MM.1S (cell line): ENCODE data around the gene C2CD4B.

Experiments used
- DNase-seq: peaks from one replicate; pipeline ENCODE4 v3.0.0-alpha.2; 2015
- H2AFZ ChIP-seq: fragments of 300-600 bp; sonication (generic); 2 replicates; pipeline ENCODE4 v1.6.0; 2016; ENCODE audit warnings: antibody characterized with exemption, low read length
- H3F3A ChIP-seq: fragments of 300-600 bp; sonication (generic); 2 replicates; pipeline ENCODE4 v1.6.1; 2016; ENCODE audit warnings: mild to moderate bottlenecking, antibody characterized with exemption, low read length, moderate library complexity, mixed read lengths; ENCODE audit not compliant: insufficient read depth
- H3K27ac ChIP-seq: fragments of 300-600 bp; sonication (generic); 2 replicates; pipeline ENCODE4 v1.5.1; 2016; ENCODE audit warnings: mild to moderate bottlenecking, low read length
- H3K27me3 ChIP-seq: fragments of 300-600 bp; sonication (generic); replicated peaks from 2 replicates; pipeline ENCODE4 v1.6.0; 2016; ENCODE audit warnings: low read length; ENCODE audit not compliant: insufficient read depth
- H3K36me3 ChIP-seq: fragments of 300-600 bp; sonication (generic); replicated peaks from 2 replicates; pipeline ENCODE4 v1.6.1; 2016; ENCODE audit warnings: mild to moderate bottlenecking, low read length, mixed read lengths; ENCODE audit not compliant: insufficient read depth
- H3K4me1 ChIP-seq: fragments of 300-600 bp; sonication (generic); 2 replicates; pipeline ENCODE4 v1.6.1; 2016; ENCODE audit warnings: low read length, mixed read lengths
- H3K4me2 ChIP-seq: fragments of 300-600 bp; sonication (generic); 2 replicates; pipeline ENCODE4 v1.6.0; 2016; ENCODE audit warnings: low read depth, low read length
- H3K4me3 ChIP-seq: fragments of 300-600 bp; sonication (generic); 2 replicates; pipeline ENCODE4 v1.5.1; 2016; ENCODE audit warnings: low read length, mixed read lengths
- H3K79me2 ChIP-seq: fragments of 300-600 bp; sonication (generic); 2 replicates; pipeline ENCODE4 v1.6.1; 2016; ENCODE audit warnings: mixed run types, low read length, mixed read lengths
- H3K9ac ChIP-seq: fragments of 300-600 bp; sonication (generic); 2 replicates; pipeline ENCODE4 v1.6.1; 2016; ENCODE audit warnings: low read length, mixed read lengths
- H3K9me2 ChIP-seq: fragments of 300-600 bp; sonication (generic); replicated peaks from 2 replicates; pipeline ENCODE4 v1.6.1; 2016; ENCODE audit warnings: mild to moderate bottlenecking, low read length, mixed read lengths; ENCODE audit not compliant: insufficient read depth
- H3K9me3 ChIP-seq: fragments of 300-600 bp; sonication (generic); replicated peaks from 2 replicates; pipeline ENCODE4 v1.6.1; 2016; ENCODE audit warnings: mild to moderate bottlenecking, low read length, mixed read lengths; ENCODE audit not compliant: insufficient read depth
- H4K20me1 ChIP-seq: fragments of 300-600 bp; sonication (generic); 2 replicates; pipeline ENCODE4 v1.6.1; 2016; ENCODE audit warnings: mild to moderate bottlenecking, low read length, moderate library complexity, mixed read lengths; ENCODE audit not compliant: insufficient read depth
- EZH2 ChIP-seq: fragments of 300-600 bp; sonication (generic); optimal IDR thresholded peaks from 2 replicates; pipeline ENCODE3; 2017; ENCODE audit warnings: low read depth, mild to moderate bottlenecking, antibody characterized with exemption, low read length, mixed read lengths
- EZH2phosphoT487 ChIP-seq: fragments of 300-600 bp; sonication (generic); IDR thresholded peaks from 2 replicates; pipeline ENCODE4 v1.6.1; 2018; ENCODE audit warnings: antibody characterized with exemption, low read length
- TF ChIP-seq, protein P1 (sequence below): fragments of 300-600 bp; sonication (generic); IDR thresholded peaks from 2 replicates; pipeline ENCODE4 v1.5.1; 2016; ENCODE audit warnings: antibody characterized with exemption, low read length, mixed read lengths

C2CD4B gene

DNA sequence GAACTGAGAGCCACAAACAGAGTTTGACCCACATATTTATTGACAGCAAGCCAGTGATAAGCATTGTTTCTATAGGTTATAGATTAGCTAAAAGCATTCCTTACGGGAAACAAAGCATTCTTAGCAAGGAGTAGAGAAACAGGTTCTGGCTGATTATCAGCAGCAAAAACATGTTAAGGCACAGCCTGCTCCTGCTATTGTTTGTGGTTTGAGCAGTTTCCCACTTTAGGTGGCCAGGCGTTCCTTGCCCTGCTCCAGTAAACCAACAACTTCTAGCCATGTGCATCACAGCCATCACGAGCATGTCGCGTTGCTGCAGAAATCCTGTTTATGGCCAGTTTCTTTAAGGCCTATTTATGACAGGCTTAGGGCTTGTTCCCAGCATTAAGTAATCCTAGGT lies 44.7 kb upstream of the C2CD4B start:
- H3K36me3 ChIP-seq, result no peaks in the 10 kb centered on the region
- H2AFZ ChIP-seq, result no peak overlapping the region
- TF ChIP-seq EZH2, result no peak
- no peak for TF ChIP-seq EZH2phosphoT487
- TF ChIP-seq, protein P1, sequence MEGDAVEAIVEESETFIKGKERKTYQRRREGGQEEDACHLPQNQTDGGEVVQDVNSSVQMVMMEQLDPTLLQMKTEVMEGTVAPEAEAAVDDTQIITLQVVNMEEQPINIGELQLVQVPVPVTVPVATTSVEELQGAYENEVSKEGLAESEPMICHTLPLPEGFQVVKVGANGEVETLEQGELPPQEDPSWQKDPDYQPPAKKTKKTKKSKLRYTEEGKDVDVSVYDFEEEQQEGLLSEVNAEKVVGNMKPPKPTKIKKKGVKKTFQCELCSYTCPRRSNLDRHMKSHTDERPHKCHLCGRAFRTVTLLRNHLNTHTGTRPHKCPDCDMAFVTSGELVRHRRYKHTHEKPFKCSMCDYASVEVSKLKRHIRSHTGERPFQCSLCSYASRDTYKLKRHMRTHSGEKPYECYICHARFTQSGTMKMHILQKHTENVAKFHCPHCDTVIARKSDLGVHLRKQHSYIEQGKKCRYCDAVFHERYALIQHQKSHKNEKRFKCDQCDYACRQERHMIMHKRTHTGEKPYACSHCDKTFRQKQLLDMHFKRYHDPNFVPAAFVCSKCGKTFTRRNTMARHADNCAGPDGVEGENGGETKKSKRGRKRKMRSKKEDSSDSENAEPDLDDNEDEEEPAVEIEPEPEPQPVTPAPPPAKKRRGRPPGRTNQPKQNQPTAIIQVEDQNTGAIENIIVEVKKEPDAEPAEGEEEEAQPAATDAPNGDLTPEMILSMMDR, result no peak
- no peak for DNase-seq
- H3K27me3 ChIP-seq, result no peaks in the 10 kb centered on the region
- no peaks in the 10 kb centered on the region for H4K20me1 ChIP-seq
- H3K79me2 ChIP-seq, result no peaks in the 10 kb centered on the region
- H3K9me3 ChIP-seq, result no peaks in the 10 kb centered on the region
- H3K9me2 ChIP-seq, result no peaks in the 10 kb centered on the region
- H3K27ac ChIP-seq, result no peak overlapping the region
- H3K4me1 ChIP-seq, result peaks cover 5% of the 10 kb centered on the region
- H3K4me2 ChIP-seq, result no peak overlapping the region
- H3F3A ChIP-seq, result no peaks in the 10 kb centered on the region
- no peak overlapping the region for H3K9ac ChIP-seq
- H3K4me3 ChIP-seq, result no peak overlapping the region

DNA sequence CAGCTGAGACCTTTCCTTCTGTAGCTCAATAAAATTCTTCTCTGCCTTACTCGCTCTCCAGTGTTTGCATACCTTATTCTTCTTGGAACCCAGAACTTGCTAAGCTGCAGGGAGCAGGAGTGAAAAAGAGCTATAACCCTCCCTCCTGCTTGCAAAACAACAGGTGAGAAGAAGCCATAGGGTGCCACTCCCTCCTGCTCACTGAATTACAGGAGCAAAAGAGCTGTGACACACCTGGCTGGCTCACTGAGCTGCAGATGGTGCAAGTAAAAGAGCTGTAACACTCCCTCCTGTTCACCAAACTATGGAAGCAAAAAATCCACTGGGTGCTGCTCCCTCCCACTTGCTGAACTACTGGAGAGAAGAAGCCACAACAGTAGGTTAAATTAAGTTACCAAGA lies 44.2 kb upstream of the C2CD4B start:
- no peaks in the 10 kb centered on the region for H3K79me2 ChIP-seq
- no peak overlapping the region for H3K9ac ChIP-seq
- no peak overlapping the region for H2AFZ ChIP-seq
- H3F3A ChIP-seq, result no peaks in the 10 kb centered on the region
- DNase-seq, result no peak
- no peaks in the 10 kb centered on the region for H4K20me1 ChIP-seq
- no peak overlapping the region for H3K4me2 ChIP-seq
- H3K36me3 ChIP-seq, result no peaks in the 10 kb centered on the region
- H3K27ac ChIP-seq, result no peak overlapping the region
- no peak overlapping the region for H3K4me3 ChIP-seq
- H3K4me1 ChIP-seq, result peaks cover 5% of the 10 kb centered on the region
- no peaks in the 10 kb centered on the region for H3K9me3 ChIP-seq
- H3K27me3 ChIP-seq, result no peaks in the 10 kb centered on the region
- TF ChIP-seq EZH2phosphoT487, result no peak
- H3K9me2 ChIP-seq, result no peaks in the 10 kb centered on the region

DNA sequence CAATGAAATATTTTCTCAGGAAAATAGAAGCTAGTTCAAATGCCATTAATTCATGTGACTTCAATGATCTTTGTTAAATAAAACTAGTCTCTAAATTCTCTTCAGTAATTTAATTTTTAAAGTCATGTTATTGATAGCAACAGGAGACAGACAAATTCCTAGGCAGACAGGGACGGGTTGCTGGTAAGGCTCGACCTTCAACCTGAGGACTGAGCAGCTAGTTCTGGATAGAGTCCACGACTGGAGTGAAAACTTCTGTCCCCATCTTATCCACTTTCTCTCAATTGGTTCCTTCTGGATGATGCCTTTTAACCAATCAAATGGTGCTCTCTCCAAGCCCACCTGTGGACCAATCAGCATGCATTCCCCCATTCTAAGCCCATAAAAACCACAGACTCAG lies 43.8 kb upstream of the C2CD4B start:
- no peaks in the 10 kb centered on the region for H4K20me1 ChIP-seq
- H3K79me2 ChIP-seq, result no peaks in the 10 kb centered on the region
- TF ChIP-seq, protein P1, result no peak
- no peak for TF ChIP-seq EZH2
- no peak for TF ChIP-seq EZH2phosphoT487
- H2AFZ ChIP-seq, result no peak overlapping the region
- no peaks in the 10 kb centered on the region for H3K9me3 ChIP-seq
- no peak overlapping the region for H3K4me3 ChIP-seq
- H3K36me3 ChIP-seq, result no peaks in the 10 kb centered on the region
- no peak overlapping the region for H3K4me2 ChIP-seq
- no peak overlapping the region for H3K9ac ChIP-seq
- no peak overlapping the region for H3K27ac ChIP-seq
- H3K27me3 ChIP-seq, result no peaks in the 10 kb centered on the region
- H3K4me1 ChIP-seq, result peaks cover 5% of the 10 kb centered on the region
- no peak for DNase-seq
- no peaks in the 10 kb centered on the region for H3F3A ChIP-seq
- H3K9me2 ChIP-seq, result no peaks in the 10 kb centered on the region

DNA sequence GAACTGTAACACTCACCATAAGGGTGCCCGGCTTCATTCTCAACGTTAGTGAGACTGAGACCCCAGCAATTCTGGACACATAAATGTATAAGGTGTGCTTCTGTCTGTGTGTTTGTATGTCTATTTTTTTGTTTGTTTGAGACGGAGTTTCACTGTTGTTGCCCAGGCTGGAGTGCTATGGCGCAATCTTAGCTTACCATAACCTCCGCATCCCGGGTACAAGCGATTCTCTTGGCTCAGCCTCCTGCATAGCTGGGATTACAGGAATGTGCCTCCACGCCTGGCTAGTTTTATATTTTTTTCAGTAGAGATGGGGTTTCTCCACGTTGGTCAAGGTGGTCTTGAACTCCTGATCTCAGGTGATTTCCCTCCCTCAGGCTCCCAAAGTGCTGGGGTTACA lies 43.3 kb upstream of the C2CD4B start:
- H3K27ac ChIP-seq, result no peak overlapping the region

More for the DNA sequence above, 43.3 kb upstream of the C2CD4B start:
- H3K27me3 ChIP-seq, result no peaks in the 10 kb centered on the region
- H3K9ac ChIP-seq, result no peak overlapping the region
- H3K4me3 ChIP-seq, result no peak overlapping the region
- H3K9me2 ChIP-seq, result no peaks in the 10 kb centered on the region
- no peak overlapping the region for H2AFZ ChIP-seq
- H3K4me2 ChIP-seq, result no peak overlapping the region
- H4K20me1 ChIP-seq, result no peaks in the 10 kb centered on the region
- H3K9me3 ChIP-seq, result no peaks in the 10 kb centered on the region
- H3K79me2 ChIP-seq, result no peaks in the 10 kb centered on the region
- no peaks in the 10 kb centered on the region for H3F3A ChIP-seq
- TF ChIP-seq, protein P1, result no peak
- TF ChIP-seq EZH2phosphoT487 (no peak), EZH2 (no peak)
- peaks cover 5% of the 10 kb centered on the region for H3K4me1 ChIP-seq
- no peaks in the 10 kb centered on the region for H3K36me3 ChIP-seq
- DNase-seq, result no peak
